Activated naive CD8-positive, alpha-beta T cell treated with anti-CD3 and anti-CD28 coated beads for 36 hours (primary cell): ENCODE measurements around the gene GOLGA3. TPM values are rescaled to one million over a fixed set of nuclear protein-coding genes. Genes with fewer than 3 reads are reported as not detected.
A peak's percentile ranks its signal among the peaks of the same experiment; 100 is the strongest.
"Not testable (repeated sequence)": the region's sequence is repeated elsewhere in the genome, so short reads cannot be mapped to it uniquely, and the experiment has no call there.

Experiments used
- DNase-seq: peaks from one replicate; pipeline ENCODE4 v3.0.0; 2021
- H3K27ac Mint-ChIP-seq: one replicate; pipeline ENCODE4 v1.8.0; 2022; ENCODE audit warnings: mild to moderate bottlenecking, moderate library complexity, mixed read lengths
- H3K27me3 Mint-ChIP-seq: one replicate; pipeline ENCODE4 v1.8.0; 2022; ENCODE audit warnings: mild to moderate bottlenecking, mixed read lengths
- H3K36me3 Mint-ChIP-seq: one replicate; pipeline ENCODE4 v1.8.0; 2021; ENCODE audit warnings: mild to moderate bottlenecking, mixed read lengths
- H3K4me1 Mint-ChIP-seq: one replicate; pipeline ENCODE4 v1.8.0; 2021; ENCODE audit warnings: mixed read lengths
- H3K4me3 Mint-ChIP-seq: one replicate; pipeline ENCODE4 v1.8.0; 2022; ENCODE audit warnings: mild to moderate bottlenecking, moderate library complexity, mixed read lengths
- H3K9me3 Mint-ChIP-seq: one replicate; pipeline ENCODE4 v1.8.0; 2022; ENCODE audit warnings: mixed read lengths
- total RNA-seq, 2 experiments: library from RNA; stranded (reverse); gene quantifications; one replicate each; pipeline ENCODE4 v1.2.3, GENCODE V29; 2021

The GOLGA3 gene
- total RNA-seq, 2 experiments from 2014 or later: 51.5 to 57.2 TPM

DNA sequence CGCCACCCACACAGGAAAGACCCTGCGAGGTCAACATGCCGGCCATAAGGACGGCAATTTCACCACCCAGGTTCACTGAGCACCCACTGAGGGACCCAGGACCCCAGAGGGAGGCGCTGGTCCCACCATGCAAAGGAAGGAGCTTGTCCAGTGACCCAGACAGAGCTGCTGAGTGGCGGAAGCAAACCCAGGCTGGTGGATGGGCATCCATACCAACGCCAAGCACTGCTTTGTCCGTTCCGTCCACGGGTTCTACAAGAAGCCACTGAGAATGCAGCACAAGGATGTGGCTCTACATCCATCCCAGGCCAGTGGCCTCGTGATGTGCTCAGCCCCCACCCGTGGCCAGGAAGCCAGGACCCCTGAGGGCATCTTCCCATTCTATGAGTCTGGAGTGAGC lies 23.8 kb upstream of the GOLGA3 start:
- H3K36me3 Mint-ChIP-seq: peaks cover 28% of the 10 kb centered on the region
- no peaks in the 10 kb centered on the region for H3K27me3 Mint-ChIP-seq
- H3K4me1 Mint-ChIP-seq: peaks cover 10% of the 10 kb centered on the region
- H3K27ac Mint-ChIP-seq: no peak overlapping the region
- DNase-seq: no peak
- H3K9me3 Mint-ChIP-seq: no peaks in the 10 kb centered on the region
- H3K4me3 Mint-ChIP-seq: no peak overlapping the region

DNA sequence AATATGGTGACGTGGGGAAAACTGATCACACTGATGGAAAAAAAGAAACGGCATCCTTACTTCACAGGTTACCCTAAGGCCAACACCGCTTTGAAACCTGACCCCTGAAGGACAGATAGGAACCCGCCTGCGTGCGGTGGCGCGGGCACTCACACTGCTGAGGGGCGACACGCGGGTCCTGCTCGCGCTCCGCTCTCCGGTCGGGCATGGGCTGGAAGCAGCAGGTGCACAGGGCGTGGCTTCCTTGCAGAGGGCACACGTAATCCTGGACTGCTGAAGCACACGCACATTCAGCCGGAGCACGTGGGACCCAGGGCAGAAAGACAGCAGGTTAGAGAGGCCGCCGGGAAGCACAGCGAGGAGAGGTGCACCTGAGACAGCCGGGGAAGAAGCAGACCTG lies 22.8 kb upstream of the GOLGA3 start:
- Mint-ChIP-seq H3K36me3 (peaks cover 31% of the 10 kb centered on the region), H3K27me3 (no peaks in the 10 kb centered on the region), H3K4me3 (no peak overlapping the region), H3K9me3 (no peaks in the 10 kb centered on the region), H3K27ac (no peak overlapping the region), H3K4me1 (peaks cover 16% of the 10 kb centered on the region)
- no peak for DNase-seq

DNA sequence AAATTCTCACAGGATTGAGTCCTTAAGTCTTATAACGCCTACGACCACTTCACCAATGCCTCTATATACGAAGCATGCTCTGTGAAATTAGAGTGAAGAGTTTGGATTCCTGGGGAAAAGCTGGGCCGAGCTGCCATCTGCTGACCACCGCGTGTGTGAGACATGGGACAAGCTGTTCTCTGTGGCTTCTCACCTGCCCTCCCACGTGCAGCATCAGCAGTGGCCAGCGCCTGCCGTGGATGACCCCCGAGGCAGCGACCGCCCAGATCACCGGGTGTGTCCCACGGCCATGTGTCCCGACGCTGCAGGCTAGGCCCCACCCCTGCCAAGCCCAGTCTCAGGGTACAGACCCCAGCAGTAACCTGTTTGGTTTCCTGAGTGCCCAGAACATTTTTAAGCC lies 21.6 kb upstream of the GOLGA3 start:
- no peaks in the 10 kb centered on the region for H3K9me3 Mint-ChIP-seq
- H3K4me1 Mint-ChIP-seq: peaks cover 16% of the 10 kb centered on the region
- H3K27me3 Mint-ChIP-seq: no peaks in the 10 kb centered on the region
- H3K27ac Mint-ChIP-seq: no peak overlapping the region
- peaks cover 29% of the 10 kb centered on the region for H3K36me3 Mint-ChIP-seq
- no peak for DNase-seq
- H3K4me3 Mint-ChIP-seq: no peak overlapping the region

DNA sequence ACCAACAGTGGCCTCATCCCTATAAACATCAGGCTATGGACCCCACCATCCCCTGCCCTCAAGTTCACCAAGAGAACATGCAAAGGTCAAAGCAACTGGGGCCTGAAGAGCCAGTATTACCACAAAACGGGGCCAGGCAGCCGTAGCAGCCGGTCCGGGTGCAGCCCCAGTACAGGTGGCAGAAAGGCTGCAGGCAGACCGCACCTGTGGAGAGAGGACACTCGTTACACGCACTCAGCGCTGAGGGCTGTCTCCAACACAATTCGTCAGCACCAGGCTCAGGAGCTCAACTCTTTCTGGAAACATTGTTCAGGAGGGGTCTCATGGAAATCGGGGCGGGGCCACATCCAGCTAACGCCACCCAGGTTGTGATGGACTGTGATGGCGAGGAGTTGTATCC lies 19.9 kb upstream of the GOLGA3 start:
- H3K4me3 Mint-ChIP-seq: no peak overlapping the region
- DNase-seq: no peak
- no peaks in the 10 kb centered on the region for H3K9me3 Mint-ChIP-seq
- peaks cover 24% of the 10 kb centered on the region for H3K36me3 Mint-ChIP-seq
- H3K4me1 Mint-ChIP-seq: peaks cover 16% of the 10 kb centered on the region
- no peaks in the 10 kb centered on the region for H3K27me3 Mint-ChIP-seq
- H3K27ac Mint-ChIP-seq: no peak overlapping the region

DNA sequence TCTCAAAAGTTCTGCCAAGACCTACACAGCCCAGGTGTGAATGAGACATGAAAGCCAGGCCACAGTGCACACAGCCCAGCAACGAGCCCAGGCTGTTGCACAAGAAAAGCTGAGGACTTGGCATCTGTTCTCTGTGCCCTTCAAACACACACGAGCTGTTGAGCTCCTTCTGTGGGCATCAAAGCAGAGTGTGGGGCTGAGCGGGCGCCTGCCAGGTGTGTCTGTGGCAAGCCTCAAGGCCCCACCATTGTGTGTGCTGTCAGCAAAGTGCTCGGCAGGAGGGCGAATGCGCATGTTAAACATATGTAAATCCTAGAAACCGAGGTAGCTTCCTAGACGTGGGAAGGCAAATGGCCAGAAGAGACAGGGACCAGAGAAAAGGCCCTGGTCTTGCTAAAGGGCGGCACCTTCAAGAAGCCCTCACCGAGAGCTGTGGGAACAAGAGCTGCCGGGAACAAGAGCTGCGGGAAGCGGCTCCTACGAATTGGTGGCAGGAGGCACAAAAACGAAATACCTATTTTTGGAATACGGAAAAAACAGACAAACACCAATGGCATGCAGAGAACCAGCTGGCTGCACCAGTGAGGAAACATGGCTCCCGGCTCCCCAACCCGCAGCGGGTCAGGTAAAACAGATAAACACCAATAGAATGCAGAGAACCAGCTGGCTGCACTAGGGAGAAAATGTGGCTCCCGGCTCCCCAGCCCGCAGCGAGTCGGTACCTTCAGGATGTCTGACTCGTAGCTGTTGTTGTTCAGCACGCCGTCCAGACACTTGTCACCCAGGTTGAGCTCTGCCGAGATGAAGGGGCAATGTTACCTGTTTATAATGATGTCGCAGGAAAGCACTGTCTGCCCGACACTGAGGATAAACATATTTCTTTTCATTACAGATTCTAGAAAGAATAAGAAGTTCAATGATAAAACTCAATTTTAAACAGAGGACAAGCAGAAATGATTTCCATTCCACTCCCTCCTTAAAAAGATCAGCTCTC lies 19.0 kb upstream of the GOLGA3 start:
- Mint-ChIP-seq H3K4me1 (peaks cover 16% of the 10 kb centered on the region), H3K27me3 (no peaks in the 10 kb centered on the region), H3K4me3 (no peak overlapping the region), H3K9me3 (no peaks in the 10 kb centered on the region), H3K36me3 (peaks cover 21% of the 10 kb centered on the region), H3K27ac (peak overlapping the region; percentile 38)
- DNase-seq: no peak

DNA sequence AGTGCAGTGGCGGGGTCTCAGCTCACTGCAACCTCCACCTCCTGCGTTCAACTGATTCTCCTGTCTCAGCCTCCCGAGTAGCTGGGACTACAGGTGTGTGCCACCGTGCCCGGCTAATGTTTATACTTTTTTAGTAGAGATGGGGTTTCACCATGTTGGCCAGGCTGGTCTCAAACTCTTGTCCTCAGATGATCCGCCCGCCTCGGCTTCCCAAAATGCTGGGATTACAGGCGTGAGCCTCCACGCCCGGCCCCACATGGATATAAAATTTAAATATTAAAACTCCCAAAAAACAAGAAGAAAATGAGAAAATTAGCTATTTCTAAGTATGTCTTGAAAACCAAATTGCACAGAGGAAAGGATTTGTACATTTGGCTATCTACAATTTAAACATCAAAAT lies 16.0 kb upstream of the GOLGA3 start:
- not testable (repeated sequence) for H3K4me3 Mint-ChIP-seq, H3K9me3 Mint-ChIP-seq, H3K27me3 Mint-ChIP-seq, DNase-seq, H3K27ac Mint-ChIP-seq
- H3K4me1 Mint-ChIP-seq: peaks cover 19% of the 10 kb centered on the region
- H3K36me3 Mint-ChIP-seq: peaks cover 40% of the 10 kb centered on the region

DNA sequence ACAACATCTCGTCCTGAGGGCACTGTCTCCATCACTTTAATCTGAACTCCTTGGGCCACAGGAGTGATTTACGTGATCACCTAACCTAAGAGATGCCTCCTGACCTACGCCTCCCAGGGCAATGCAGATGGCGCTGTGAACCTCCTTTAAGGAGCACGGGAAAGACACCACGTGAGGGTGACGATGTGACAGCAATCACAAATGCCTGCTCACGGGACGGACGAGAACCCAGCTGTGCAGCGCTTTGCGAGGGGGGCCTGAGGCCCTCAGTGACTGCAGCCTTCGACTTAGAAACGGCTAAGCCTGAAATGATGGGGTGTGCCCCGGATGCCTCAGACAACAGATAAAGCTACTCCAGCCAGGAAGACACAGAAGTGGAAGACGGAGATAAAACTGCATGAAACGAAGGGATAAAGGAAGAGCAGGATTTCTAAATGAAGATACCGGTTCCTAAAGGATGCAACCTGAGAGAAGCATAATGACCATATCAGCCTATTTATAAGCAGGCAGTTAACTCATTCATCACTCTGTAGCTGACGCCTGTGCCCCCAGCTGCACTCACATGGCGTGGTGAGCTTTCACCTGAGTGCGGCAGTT lies 13.9 kb upstream of the GOLGA3 start:
- no peak for DNase-seq
- no peak overlapping the region for H3K27ac Mint-ChIP-seq
- H3K27me3 Mint-ChIP-seq: no peaks in the 10 kb centered on the region
- no peaks in the 10 kb centered on the region for H3K9me3 Mint-ChIP-seq
- peaks cover 42% of the 10 kb centered on the region for H3K36me3 Mint-ChIP-seq
- no peak overlapping the region for H3K4me3 Mint-ChIP-seq
- H3K4me1 Mint-ChIP-seq: peaks cover 11% of the 10 kb centered on the region

DNA sequence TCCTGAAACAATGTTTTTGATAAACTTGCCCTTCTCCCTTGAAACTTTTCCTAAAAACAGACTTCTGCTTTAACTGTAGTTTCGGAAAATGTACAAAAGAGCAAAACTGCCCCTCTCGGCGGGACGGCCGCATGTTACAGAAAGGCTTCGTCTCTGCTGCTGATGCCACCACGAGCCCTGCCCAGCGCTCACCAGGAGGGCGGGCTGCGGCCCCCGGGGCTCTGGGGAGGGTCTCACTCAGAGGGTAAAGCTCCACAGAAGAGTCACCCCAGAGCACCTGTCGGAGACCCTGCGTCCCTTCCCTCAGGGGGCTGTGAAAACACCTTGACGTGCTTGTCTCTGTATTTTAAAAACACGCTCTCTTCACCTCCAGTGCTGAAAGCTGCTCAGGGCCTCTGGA lies 12.5 kb upstream of the GOLGA3 start:
- no peak overlapping the region for H3K27ac Mint-ChIP-seq
- no peaks in the 10 kb centered on the region for H3K9me3 Mint-ChIP-seq
- H3K4me3 Mint-ChIP-seq: no peak overlapping the region
- H3K36me3 Mint-ChIP-seq: peaks cover 37% of the 10 kb centered on the region
- H3K4me1 Mint-ChIP-seq: peaks cover 14% of the 10 kb centered on the region
- H3K27me3 Mint-ChIP-seq: no peaks in the 10 kb centered on the region
- no peak for DNase-seq

DNA sequence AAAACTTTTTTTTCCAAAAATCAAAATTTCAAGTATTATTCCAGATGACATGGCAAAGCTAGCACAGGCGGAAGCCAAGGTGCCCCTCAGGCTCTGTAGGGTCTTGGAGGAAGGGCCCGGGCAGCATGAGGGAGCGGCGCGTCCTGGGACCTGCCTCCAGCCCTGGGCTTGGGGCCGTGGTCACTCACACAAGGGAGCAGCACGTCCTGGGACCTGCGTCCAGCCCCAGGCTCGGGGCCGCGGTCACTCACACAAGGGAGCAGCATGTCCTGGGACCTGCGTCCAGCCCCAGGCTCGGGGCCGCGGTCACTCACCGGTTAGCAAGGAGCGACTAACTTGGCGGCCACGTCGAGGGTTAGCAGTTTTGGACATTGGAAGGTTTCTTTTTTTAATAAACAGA lies 11.9 kb upstream of the GOLGA3 start:
- Mint-ChIP-seq H3K27me3 (no peaks in the 10 kb centered on the region), H3K4me3 (no peak overlapping the region), H3K27ac (no peak overlapping the region), H3K9me3 (no peaks in the 10 kb centered on the region), H3K36me3 (peaks cover 33% of the 10 kb centered on the region), H3K4me1 (peaks cover 14% of the 10 kb centered on the region)
- DNase-seq: no peak

DNA sequence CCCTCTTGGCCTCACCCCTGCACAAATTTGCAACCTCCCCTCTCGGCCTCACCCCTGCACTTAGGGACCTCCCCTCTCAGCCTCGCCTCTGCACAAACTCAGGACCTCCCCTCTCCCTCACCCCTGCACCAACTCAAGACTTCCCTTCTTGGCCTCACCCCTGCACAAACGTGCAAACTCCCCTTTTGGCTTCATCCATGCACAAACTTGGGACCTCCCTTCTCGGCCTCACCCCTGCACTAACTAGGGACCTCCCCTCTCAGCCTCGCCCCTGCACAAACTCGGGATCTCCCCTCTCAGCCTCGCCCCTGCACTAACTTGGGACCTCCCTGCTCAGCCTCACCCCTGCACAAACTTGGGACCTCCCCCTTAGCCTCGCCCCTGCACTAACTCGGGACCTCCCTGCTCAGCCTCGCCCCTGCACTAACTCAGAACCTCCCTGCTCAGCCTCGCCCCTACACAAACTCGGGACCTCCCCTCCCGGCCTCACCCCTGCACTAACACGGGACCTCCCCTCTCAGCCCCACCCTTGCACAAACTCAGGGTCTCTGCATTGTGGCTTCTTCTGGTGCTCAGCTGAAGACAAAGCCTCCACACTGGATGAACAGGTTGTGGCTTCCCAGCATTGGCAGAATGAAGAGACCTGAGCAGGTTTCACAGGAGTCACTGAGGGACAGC lies 11.0 kb upstream of the GOLGA3 start:
- Mint-ChIP-seq H3K4me1 (peaks cover 22% of the 10 kb centered on the region), H3K9me3 (no peaks in the 10 kb centered on the region), H3K27ac (no peak overlapping the region), H3K4me3 (no peak overlapping the region), H3K36me3 (peaks cover 38% of the 10 kb centered on the region), H3K27me3 (no peaks in the 10 kb centered on the region)
- no peak for DNase-seq

DNA sequence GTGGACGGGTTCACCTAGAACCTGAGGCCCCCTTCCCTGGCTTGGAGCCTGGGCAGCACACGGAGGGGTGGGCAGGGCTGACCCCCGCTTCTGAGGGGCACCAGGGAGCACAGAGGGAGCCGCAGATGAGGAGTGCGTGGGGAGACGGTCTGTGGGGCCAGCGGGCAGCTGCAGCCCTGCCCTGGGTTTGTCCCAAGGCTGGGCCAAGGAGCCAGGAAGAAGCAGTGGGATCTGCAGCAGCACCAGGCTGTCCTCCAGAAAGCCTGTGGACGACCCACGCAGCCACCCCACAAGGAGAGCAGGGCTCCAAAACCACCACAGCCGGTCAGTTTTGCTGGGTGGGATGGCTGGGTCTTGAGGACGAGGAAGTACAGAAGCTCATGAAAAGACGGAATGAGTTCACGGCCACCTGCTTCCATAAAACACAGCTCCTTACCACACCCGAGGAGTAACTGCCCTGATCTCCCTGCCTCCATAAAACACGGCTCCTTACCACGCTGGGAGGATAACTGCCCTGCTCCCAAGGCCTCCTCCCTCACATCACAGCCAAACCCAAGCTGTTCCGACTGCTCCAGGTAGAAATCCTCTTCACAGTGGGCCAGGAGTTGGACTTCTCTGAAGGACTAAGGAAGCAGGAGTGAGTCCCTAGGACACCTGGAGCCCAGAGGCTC lies 9.9 kb upstream of the GOLGA3 start:
- Mint-ChIP-seq H3K4me1 (peaks cover 34% of the 10 kb centered on the region), H3K27ac (no peak overlapping the region), H3K36me3 (peaks cover 47% of the 10 kb centered on the region), H3K4me3 (no peak overlapping the region), H3K9me3 (no peaks in the 10 kb centered on the region), H3K27me3 (no peaks in the 10 kb centered on the region)
- no peak for DNase-seq

DNA sequence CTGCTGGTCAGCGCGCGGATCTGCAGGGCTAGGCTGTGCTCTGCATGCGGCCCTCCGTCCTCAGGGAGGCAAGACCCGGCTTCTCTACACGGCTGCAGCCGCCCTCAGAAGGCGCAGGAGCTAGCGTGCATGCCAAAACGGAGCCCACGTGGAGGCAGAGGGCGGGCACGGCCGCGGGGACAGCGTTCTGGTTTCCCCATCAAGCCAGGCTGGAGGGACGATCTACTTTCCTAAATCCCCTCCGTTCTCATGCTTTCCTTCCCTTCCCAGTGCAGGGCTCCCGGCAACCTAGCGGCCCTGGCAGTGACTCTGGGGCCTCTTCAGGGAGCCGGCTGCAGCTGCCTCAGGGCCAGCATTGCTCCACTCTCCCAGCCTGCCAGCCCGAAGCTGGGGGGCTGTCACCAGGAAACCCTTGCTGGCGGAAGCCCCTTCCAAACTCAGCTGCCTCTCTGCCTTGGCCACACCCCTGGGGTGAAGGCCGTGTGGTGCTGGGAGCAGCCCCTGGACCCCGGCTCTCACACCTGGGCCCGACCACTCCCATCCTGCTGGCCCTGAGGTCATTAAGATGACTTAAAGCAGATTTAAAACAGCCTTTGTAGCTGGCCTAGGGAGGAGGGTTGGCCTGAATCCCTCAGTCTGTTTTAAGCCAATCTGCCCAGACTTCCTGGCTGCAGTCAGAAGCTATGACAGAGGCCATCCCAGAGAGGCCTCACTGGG lies 9.2 kb upstream of the GOLGA3 start:
- no peak overlapping the region for H3K27ac Mint-ChIP-seq
- H3K36me3 Mint-ChIP-seq: peaks cover 49% of the 10 kb centered on the region
- DNase-seq: no peak
- no peak overlapping the region for H3K4me3 Mint-ChIP-seq
- no peaks in the 10 kb centered on the region for H3K27me3 Mint-ChIP-seq
- H3K9me3 Mint-ChIP-seq: no peaks in the 10 kb centered on the region
- H3K4me1 Mint-ChIP-seq: peaks cover 41% of the 10 kb centered on the region

DNA sequence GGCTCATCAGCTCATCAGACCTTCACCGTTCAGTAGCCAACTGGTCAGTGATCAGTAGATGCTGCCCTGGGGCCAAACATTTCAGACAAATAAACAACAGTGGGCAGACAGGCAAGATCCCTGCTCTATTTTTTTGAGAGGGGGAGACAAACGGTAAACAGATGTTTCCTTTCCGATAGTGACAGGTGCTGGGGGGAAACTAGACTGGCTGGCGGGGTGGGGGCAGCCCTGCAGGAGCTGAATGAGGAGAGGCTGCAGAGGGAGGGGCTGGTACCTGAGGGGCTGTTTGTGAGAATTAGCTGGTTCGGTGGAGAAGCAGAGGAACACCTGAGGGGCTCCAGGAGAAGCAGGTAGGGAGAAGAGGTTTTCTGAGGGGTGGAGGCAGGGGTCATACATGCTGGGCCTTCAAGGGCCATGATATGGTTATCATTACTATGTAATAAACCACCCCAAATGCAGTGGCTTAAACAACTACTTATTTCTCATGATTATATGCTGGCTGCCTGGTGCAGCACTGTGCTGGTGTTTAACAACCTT lies 8.2 kb upstream of the GOLGA3 start:
- peaks cover 46% of the 10 kb centered on the region for H3K36me3 Mint-ChIP-seq
- H3K27me3 Mint-ChIP-seq: no peaks in the 10 kb centered on the region
- H3K9me3 Mint-ChIP-seq: no peaks in the 10 kb centered on the region
- H3K4me3 Mint-ChIP-seq: peak overlapping the region; percentile 61
- peak overlapping the region; percentile 54 for H3K27ac Mint-ChIP-seq
- DNase-seq: no peak
- H3K4me1 Mint-ChIP-seq: peaks cover 41% of the 10 kb centered on the region

DNA sequence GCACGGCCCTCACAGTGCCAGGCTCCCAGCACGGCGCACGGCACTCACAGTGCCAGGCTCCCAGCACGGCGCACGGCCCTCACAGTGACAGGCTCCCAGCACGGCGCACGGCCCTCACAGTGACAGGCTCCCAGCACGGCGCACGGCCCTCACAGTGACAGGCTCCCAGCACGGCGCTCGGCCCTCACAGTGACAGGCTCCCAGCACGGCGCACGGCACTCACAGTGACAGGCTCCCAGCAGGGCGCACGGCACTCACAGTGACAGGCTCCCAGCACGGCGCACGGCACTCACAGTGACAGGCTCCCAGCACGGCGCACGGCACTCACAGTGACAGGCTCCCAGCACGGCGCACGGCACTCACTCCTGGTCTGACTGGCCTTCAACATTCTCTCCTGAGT lies 7.6 kb upstream of the GOLGA3 start:
- DNase-seq: peak; percentile 50
- peak overlapping the region; percentile 57 for H3K27ac Mint-ChIP-seq

More for the DNA sequence above, 7.6 kb upstream of the GOLGA3 start:
- H3K4me3 Mint-ChIP-seq: peak overlapping the region; percentile 61
- H3K36me3 Mint-ChIP-seq: peaks cover 42% of the 10 kb centered on the region
- not testable (repeated sequence) for H3K9me3 Mint-ChIP-seq, H3K27me3 Mint-ChIP-seq
- peaks cover 41% of the 10 kb centered on the region for H3K4me1 Mint-ChIP-seq
